ENCODE results near the gene HOXC12.

The HOXC12 gene

DNA sequence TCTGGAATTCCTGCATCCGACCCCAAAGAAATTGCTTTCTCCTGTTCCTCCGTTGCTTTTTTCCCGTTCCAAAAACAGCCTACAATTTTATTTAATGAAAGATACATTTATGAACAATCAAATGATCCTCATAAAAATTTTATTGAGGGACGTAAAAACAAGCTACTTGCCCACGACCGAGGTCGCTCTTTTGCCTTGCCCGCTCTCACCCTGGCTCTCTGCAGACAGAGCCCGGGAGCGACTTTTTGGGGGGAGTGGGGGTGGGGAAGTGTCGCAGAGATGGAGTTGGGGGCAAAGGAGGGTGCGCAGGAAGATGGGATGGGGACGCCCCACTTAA is 44.2 kb downstream of the HOXC12 start:
- DNase-seq, result no peak

GRCh38 chr12:53999559-54000115 is 44.9 kb downstream of the HOXC12 start:
- DNase-seq, result no peak

DNA sequence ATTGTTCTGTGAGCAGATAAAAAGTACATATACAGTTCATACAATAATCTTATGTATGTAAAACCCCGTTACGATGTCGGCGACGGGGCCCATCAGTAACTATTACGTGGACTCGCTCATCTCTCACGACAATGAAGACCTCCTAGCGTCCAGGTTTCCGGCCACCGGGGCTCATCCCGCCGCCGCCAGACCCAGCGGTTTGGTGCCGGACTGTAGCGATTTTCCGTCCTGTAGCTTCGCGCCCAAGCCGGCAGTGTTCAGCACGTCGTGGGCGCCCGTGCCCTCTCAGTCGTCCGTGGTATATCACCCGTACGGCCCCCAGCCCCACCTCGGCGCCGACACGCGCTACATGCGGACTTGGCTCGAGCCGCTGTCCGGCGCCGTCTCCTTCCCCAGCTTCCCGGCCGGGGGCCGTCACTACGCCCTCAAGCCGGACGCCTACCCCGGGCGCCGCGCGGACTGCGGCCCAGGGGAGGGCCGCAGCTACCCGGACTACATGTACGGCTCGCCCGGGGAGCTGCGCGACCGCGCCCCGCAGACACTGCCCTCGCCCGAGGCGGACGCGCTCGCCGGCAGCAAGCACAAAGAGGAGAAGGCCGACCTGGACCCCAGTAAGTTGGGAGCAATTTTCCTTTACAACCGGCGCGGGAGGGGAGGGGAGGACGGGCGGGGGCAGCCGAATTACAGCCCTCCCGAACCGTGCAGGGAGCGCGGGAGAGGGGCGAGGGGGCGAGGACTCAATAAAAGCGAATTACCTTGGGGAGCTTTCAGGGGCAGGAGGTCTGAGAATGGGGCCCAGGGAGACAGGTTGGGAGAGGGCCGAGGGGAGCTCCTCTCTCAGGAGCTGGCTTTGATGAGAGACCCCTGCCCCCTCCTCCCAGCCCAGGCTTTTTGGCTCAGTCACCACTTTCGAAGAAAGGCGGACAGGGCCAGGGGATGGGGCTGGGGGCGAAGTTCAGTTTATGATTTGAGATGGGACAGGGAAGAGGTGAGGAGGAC is 45.7 kb downstream of the HOXC12 start, which contains the start of gene HOXC9:
Gene HOXC9 (plus strand): TSS at position 46 of the 999 bp plus-strand sequence. CDS start 28 bp downstream, at position 74.
- DNase-seq, result no peak

DNA sequence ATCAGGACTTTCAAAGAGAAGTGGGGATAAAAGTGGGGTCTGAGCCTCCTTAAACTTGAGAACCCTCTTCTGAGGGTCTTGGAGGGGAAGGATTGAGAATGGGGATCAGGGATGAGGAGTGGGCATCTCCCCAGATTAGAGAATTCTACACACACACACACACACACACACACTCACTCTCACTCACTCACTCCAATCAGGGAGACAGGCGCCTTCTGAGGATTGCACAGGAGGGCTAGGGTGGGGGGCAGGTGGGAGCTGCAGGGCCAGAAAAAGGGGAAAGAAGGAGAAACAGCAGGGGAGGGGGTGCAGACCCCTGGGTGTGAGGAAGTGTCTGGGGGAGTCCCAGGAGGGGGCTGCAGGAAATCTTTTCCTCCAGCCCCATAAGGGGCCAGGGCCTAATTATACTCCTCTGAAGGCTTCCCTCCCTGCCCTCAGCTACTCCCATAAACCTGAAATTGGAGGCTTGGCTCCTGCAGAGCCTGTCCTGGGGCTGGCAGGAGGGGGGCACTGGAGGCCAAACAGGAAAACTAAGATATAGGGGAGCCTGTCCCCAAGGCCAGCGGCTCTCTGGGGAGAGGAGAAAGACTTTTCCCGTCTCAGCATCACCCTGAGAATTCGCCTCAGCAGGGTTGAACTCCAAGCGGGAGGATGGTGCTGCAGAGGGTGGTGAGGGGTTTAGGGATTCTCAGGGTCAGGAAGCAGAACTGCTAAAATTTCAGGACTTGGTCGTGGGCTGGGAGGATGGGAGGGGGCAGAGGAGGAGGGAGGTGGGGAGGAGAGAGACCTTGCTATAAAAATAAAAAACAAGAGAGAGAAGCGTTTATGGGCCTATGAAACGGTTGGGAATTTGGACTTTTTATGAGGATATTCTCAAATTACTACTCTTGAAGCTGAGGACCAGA is 46.8 kb downstream of the HOXC12 start:
- DNase-seq, result no peak

DNA sequence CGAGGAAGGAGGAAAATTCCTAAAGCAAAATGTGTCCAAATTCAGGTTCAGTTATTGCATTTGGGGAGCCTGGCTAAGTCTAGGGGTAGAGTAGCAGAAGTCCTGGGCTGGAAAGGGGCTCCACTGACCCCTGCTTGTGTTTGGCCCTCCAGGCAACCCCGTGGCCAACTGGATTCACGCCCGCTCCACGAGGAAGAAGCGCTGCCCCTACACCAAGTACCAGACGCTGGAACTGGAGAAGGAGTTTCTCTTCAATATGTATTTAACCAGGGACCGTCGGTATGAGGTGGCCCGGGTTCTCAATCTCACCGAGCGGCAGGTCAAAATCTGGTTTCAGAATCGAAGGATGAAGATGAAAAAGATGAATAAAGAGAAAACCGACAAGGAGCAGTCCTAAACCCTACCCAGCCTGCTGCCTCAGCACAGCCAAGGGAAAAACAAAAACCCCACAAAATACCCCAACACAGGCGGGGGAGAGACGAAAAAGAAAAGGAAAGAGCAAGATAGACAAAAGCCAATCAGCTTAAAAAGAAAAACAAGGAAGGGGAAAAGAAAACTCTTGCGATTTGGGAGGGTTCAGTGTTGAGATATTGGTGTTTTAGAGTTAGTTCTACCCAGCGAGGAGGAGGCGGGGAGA is 47.7 kb downstream of the HOXC12 start:
- DNase-seq, result no peak

DNA sequence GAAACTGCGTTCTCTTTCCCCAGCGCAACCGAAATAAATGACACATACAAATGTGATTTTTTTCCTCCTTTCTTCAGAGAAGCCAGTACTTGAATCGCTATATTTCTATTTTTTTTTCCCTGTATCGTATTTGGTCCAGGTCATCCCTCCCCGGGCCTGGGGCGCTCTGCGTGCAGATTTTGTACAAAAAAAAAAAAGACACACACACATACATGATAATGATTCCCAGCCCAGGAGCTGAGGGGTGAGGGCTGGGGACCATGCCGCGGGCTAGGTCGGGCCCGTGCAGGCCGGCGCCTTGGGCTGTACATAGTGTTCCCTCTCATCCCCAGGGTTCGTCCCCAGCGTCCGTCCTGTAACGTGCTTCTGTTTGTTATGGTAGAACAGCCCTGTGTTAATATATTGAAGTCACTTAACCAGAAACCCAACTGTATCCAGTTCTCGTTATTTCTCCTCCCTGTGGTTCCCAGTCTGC is 48.2 kb downstream of the HOXC12 start:
- no peak for DNase-seq

DNA sequence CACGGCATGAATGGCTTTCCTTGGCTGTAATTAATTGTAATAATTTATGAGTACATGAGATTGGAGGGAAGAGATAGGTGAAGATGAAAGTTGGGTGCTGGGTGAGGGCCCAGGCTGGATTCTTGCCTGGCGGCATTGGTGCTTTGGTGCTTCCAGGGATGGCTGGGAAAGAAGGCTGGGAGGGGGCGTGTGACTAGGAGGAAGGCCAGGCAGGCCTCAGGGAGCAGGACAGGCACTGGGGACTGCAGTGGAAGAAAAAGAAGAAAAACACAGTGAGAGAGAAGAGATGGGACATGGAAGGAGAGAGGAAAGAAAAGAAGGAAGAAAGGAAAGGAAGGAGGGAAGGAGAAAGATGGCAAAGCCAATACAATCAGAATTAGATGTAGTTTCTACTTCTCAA is 48.9 kb downstream of the HOXC12 start:
- no peak for DNase-seq

DNA sequence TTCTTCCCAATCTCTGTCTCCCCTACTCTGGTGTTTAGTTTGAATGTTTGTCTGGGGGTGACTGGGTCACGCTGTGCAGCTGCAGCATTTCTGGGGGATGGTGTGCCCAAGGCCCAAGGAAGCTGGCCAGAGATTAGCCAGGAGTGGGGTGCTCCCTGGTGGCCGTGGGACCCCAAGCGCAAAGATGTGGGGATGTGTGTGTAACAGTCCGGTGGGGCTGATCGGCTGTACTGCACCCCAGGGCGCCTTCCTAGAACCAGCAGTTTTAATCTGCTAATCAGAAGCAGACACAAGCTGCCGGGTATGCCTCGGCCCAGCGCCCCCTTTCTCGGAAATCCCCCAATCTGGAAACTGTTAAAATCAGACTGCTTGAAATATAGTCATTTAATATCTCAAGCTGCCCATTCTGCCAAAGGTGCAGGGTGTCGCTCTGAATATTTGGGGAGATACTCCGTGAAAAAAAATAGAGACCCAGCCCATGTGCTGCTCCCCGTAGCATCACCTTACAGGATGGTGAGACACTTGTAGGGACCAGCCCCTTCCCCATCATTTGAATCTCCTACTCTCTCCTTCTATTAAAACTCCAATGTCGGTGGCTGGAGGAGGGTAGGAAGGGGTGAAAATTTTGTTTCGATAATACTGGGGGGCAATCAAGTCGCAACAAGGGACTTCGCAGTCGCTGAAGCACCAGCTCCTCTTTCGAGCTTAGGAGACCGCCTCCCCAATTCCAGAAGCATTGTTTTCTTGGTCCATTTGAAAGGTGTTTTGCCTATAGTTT is 49.5 kb downstream of the HOXC12 start:
- DNase-seq, result no peak

DNA sequence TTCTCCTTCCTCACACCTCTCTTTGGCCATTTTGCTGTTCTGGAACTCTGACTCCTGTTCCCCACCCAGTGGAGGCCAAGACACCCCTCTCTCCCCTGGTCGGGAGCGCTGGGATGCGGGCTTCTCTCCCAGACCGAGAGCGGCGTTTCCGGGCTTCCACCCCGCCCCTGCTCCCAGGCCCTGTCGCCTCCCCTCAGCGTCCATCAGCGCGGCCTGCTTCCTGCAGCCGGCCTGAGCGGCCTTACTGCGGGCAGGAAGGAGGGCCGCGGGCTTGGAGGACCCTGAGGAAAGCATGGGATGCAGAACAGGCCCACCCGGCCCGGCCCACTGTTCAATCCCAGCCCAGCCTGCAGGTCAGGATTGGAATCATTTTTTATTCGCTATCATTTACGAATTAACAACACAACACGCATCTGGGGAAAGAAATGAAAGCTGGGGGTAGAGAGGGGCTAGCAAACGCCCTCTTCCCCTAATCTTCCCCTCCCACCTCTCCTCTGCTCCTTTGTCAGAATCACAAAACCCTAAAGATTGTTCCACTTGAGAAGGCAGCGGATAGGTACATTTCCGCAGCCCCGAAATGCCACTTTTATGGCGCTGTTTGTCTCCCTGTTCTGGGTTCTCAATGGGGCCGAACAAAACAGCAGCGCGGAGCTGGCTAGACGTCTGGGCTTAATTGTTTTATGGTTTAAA is 50.3 kb downstream of the HOXC12 start:
- no peak for DNase-seq

GRCh38 chr12:54005531-54005852 is 50.8 kb downstream of the HOXC12 start:
- no peak for DNase-seq

DNA sequence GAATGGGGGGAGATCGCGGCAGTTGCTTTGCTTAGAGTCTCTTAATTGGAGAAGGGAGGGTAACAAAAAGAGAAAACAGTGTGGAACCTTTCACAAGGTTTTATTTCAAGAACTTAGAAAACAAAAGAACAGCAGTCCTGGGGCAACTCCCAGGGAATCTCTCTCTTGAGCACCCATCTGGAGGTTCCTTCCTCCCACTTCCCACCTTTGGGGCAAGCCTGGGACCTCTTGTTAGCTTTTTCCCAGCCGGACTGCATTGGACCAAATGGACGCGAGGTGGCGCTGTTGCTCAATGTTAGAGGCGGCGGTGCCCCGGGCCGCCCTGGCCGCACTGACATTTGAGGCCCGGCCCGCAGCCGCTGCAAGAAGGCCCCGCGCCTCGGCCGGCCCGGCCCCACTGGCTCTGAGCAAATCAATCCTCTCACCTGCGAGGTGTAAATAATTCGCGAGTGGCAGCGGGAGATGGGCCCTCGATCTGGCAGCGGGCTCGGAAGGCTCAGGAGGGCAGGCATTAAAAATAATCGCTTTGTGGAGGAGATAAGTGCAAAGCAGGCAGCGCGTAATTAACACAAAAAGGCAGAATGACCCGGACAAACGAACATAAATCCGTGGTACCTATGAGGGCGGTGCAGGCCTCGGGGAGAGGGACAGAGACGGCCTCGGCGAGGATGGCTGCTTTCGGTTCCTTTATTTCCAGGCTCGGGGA is 51.3 kb downstream of the HOXC12 start:
- peak; percentile 96 for DNase-seq

GRCh38 chr12:54006559-54007220 is 52.0 kb downstream of the HOXC12 start:
- no peak for DNase-seq

DNA sequence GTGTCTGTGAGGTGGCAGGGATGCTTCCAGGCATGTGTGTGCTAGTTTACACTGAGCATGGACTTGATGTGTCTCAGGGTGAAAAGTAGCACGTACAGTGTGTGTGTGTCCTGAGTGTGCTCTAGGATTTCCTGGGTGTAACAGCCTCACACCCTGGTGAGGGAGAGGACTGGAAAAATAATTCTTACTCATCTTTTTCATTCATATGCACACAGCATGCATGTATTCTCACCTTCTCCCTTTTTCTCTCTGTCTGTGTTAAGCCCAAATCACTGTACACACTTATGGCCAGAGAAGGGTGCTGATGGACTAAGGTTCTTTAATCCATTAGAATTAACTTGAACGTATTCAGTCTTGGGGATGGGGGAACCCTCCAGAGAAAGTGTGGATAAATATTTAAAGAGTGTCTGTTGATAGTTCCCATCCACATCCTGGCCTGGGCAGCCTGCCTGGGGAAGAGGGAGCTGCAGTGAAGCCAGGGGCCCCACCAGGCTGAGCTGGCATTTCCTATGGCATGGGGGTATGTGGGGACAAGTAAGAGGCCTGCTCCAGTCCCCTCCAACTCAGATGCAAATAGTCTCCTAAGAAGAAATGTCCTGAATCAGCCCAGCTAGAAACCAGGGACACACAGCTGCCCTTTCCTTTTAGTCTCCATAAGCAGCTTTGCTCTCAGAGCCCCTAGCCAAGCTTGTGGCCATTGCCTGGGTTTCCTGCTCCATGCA is 53.0 kb downstream of the HOXC12 start:
- DNase-seq, result no peak

GRCh38 chr12:54008260-54008552 is 53.5 kb downstream of the HOXC12 start:
- no peak for DNase-seq

Measured in activated CD8-positive, alpha-beta memory T cell treated with anti-CD3 and anti-CD28 coated beads for 24 hours (primary cell).